IMR-90 (cell line): Measurements from ENCODE around the gene CTNND2. TPM values are rescaled to one million over a fixed set of nuclear protein-coding genes. Genes with fewer than 3 reads are reported as not detected.

Experiments used
- ATAC-seq: fragments of 200-7000 bp; cut with Tn5 transposase; 2 replicates; pipeline ENCODE4 v1.9.1; 2020; ENCODE audit warnings: low read depth, mild to moderate bottlenecking, moderate library complexity
- BruUV-seq: library from RNA; stranded (reverse); fragments of 400-500 nt; replicated peaks from 2 replicates; lab custom pipeline; 2021; lab: Mats Ljungman, UMichigan
- CTCF ChIA-PET: fragments of 300-600 bp; formaldehyde crosslinking; extraction: SDS; loops from one replicate; lab custom pipeline; 2021; ENCODE audit warnings: antibody characterized with exemption; lab: Yijun Ruan, JAX
- POLR2A ChIA-PET: fragments of 300-600 bp; sonication (Branson Sonifier 250); formaldehyde crosslinking; loops from one replicate; lab custom pipeline; 2022; ENCODE audit warnings: antibody characterized with exemption; ENCODE audit not compliant: unreplicated experiment; lab: Charles Lee
- DNase-seq: peaks from one replicate; pipeline ENCODE4 v3.0.0; 2013
- H2AFZ ChIP-seq: replicated peaks from 2 replicates; pipeline ENCODE3; 2013; ENCODE audit warnings: low read length, mild to moderate bottlenecking; ENCODE audit not compliant: poor library complexity
- H2AK5ac ChIP-seq: 2 replicates; pipeline ENCODE4 v1.6.1; 2013; ENCODE audit warnings: low read depth, low read length, inconsistent platforms
- H2AK9ac ChIP-seq: replicated peaks from 2 replicates; pipeline ENCODE3; 2013; ENCODE audit warnings: mild to moderate bottlenecking, low read depth, low read length, moderate library complexity; ENCODE audit not compliant: poor library complexity
- H2BK120ac ChIP-seq: 2 replicates; pipeline ENCODE4 v1.6.1; 2013; ENCODE audit warnings: low read depth, low read length, inconsistent platforms
- H2BK15ac ChIP-seq: 3 replicates; pipeline ENCODE4 v1.6.1; 2013; ENCODE audit warnings: low read depth, low read length, inconsistent platforms
- H2BK20ac ChIP-seq: 2 replicates; pipeline ENCODE4 v1.6.1; 2013; ENCODE audit warnings: low read depth, mild to moderate bottlenecking, inconsistent platforms, low read length, moderate library complexity
- H2BK5ac ChIP-seq: 2 replicates; pipeline ENCODE4 v1.6.1; 2013; ENCODE audit warnings: mild to moderate bottlenecking, low read depth, low read length, inconsistent platforms; ENCODE audit not compliant: poor library complexity, severe bottlenecking
- H3K14ac ChIP-seq: replicated peaks from 2 replicates; pipeline ENCODE4 v1.6.1; 2013; ENCODE audit warnings: low read depth, low read length, inconsistent platforms
- H3K18ac ChIP-seq: 2 replicates; pipeline ENCODE4 v1.6.1; 2013; ENCODE audit warnings: low read depth, low read length, control low read depth
- H3K23ac ChIP-seq: 2 replicates; pipeline ENCODE4 v1.6.1; 2013; ENCODE audit warnings: low read depth, low read length, inconsistent platforms
- H3K27ac ChIP-seq: 2 replicates; pipeline ENCODE4 v1.5.1; 2013; ENCODE audit warnings: mild to moderate bottlenecking, control low read depth, low read length; ENCODE audit not compliant: insufficient read depth
- H3K27me3 ChIP-seq: 2 replicates; pipeline ENCODE4 v1.6.1; 2013; ENCODE audit warnings: low read length; ENCODE audit not compliant: control insufficient read depth, insufficient read depth
- H3K36me3 ChIP-seq: 2 replicates; pipeline ENCODE4 v1.6.1; 2013; ENCODE audit warnings: low read length, mixed read lengths; ENCODE audit not compliant: control insufficient read depth, insufficient read depth
- H3K4ac ChIP-seq: 2 replicates; pipeline ENCODE4 v1.6.1; 2013; ENCODE audit warnings: low read depth, low read length, inconsistent platforms
- H3K4me1 ChIP-seq: 2 replicates; pipeline ENCODE4 v1.6.1; 2013; ENCODE audit warnings: low read length, mixed read lengths; ENCODE audit not compliant: control insufficient read depth, insufficient read depth
- H3K4me2 ChIP-seq: 2 replicates; pipeline ENCODE4 v1.6.1; 2013; ENCODE audit warnings: low read depth, mild to moderate bottlenecking, control low read depth, low read length, moderate library complexity
- H3K4me3 ChIP-seq: 2 replicates; pipeline ENCODE4 v1.5.1; 2013; ENCODE audit warnings: low read depth, mild to moderate bottlenecking, control low read depth, low read length, moderate library complexity; ENCODE audit not compliant: insufficient read depth
- H3K56ac ChIP-seq: 2 replicates; pipeline ENCODE4 v1.6.1; 2013; ENCODE audit warnings: low read length, inconsistent platforms; ENCODE audit not compliant: insufficient read depth; ENCODE audit errors: extremely low read depth
- H3K79me1 ChIP-seq, 2 experiments: 2 replicates each; pipeline ENCODE4 v1.6.1; 2013; ENCODE audit warnings: low read length in 2 of 2, inconsistent platforms in 1 of 2, low read depth in 1 of 2
- H3K9ac ChIP-seq: 2 replicates; pipeline ENCODE4 v1.6.1; 2013; ENCODE audit warnings: low read depth, low read length, control low read depth
- H3K9me1 ChIP-seq: 2 replicates; pipeline ENCODE4 v1.6.1; 2013; ENCODE audit warnings: low read length, inconsistent platforms; ENCODE audit not compliant: insufficient read depth
- H3K9me3 ChIP-seq: 2 replicates; pipeline ENCODE4 v1.6.1; 2013; ENCODE audit warnings: low read length; ENCODE audit not compliant: control insufficient read depth, insufficient read depth
- H4K20me1 ChIP-seq: 2 replicates; pipeline ENCODE4 v1.6.1; 2013; ENCODE audit warnings: low read length, inconsistent platforms; ENCODE audit not compliant: insufficient read depth
- H4K5ac ChIP-seq: 2 replicates; pipeline ENCODE4 v1.6.1; 2013; ENCODE audit warnings: mild to moderate bottlenecking, low read depth, low read length, control low read depth
- H4K8ac ChIP-seq, 2 experiments: 2 replicates each; pipeline ENCODE4 v1.6.1; 2013; ENCODE audit warnings: low read depth in 2 of 2, low read length in 2 of 2, control low read depth in 1 of 2, inconsistent platforms in 1 of 2
- H4K91ac ChIP-seq: 2 replicates; pipeline ENCODE4 v1.6.1; 2013; ENCODE audit warnings: low read depth, low read length, inconsistent platforms; ENCODE audit not compliant: insufficient read depth
- CHD1 ChIP-seq: IDR thresholded peaks from 2 replicates; pipeline ENCODE4 v1.6.1; 2012; ENCODE audit warnings: low read depth, low read length, improper control_type of control experiment
- FOS ChIP-seq: fragments of 150-350 bp; IDR thresholded peaks from 2 replicates; pipeline ENCODE4 v1.6.1; 2016; ENCODE audit warnings: low read depth, low read length
- MXI1 ChIP-seq: IDR thresholded peaks from 2 replicates; pipeline ENCODE4 v1.6.1; 2012; ENCODE audit warnings: low read depth, mild to moderate bottlenecking, low read length, moderate library complexity, borderline replicate concordance
- POLR2A ChIP-seq: IDR thresholded peaks from 2 replicates; pipeline ENCODE4 v1.6.1; 2012; ENCODE audit warnings: mild to moderate bottlenecking, low read depth, low read length
- WGBS, 2 experiments: methylation state at CpG; one replicate each; pipeline versions ENCODE4 v1.1.5 to v1.1.7; 2013; ENCODE audit warnings: missing lambda C conversion rate in 2 of 2; ENCODE audit not compliant: insufficient read length in 1 of 2; ENCODE audit errors: extremely low coverage in 2 of 2; 5-methylcytosine and 5-hydroxymethylcytosine counted together
- dilution Hi-C: fragments of 300-500 bp; cut with HindIII; formaldehyde crosslinking; loops from one replicate; pipeline ENCODE4 v1.14.3; 2018; ENCODE audit warnings: low sequenced_read_pairs; ENCODE audit not compliant: unreplicated experiment
- in situ Hi-C: fragments of 300-500 bp; cut with MboI; formaldehyde crosslinking; loops from 3 replicates; pipeline ENCODE4 v1.14.3; 2019; ENCODE audit warnings: low sequenced_read_pairs, inconsistent platforms, mixed read lengths
- intact Hi-C: fragments of 100-400 bp; cut with micrococcal nuclease; formaldehyde crosslinking; loops from 2 replicates; pipeline ENCODE4 v1.10.0; 2022
- polyA plus RNA-seq, 3 experiments: library from polyadenylated mRNA; depleted of rRNA; stranded (reverse); fragments of >200 nt; gene quantifications; 2 replicates each; pipeline ENCODE4 v1.2.3, GENCODE V29; 2012; ENCODE audit warnings: low replicate concordance in 1 of 3
- total RNA-seq: library from RNA; depleted of rRNA; stranded (reverse); fragments of >200 nt; gene quantifications from 2 replicates; pipeline ENCODE4 v1.2.3, GENCODE V29; 2012
- TF ChIP-seq, protein P1 (sequence below): conservative IDR thresholded peaks from 2 replicates; pipeline ENCODE4 v1.5.1; 2012; ENCODE audit warnings: mild to moderate bottlenecking, low read depth, low read length, improper control_type of control experiment

Gene CTNND2
- total and polyA plus RNA-seq, 2 of the 4 experiments (the other 2 are of a cell fraction) = not detected

GRCh38 chr5:11385901-11386293, 518.3 kb downstream of the CTNND2 start:
- Histone ChIP-seq H3K9ac (no peak overlapping the region), H3K14ac (no peak overlapping the region), H3K56ac (no peak overlapping the region), H4K8ac (no peak overlapping the region), H3K18ac (no peak overlapping the region), H3K9me1 (no peaks in the 10 kb centered on the region), H2BK120ac (no peak overlapping the region), H3K23ac (no peak overlapping the region), H2AK9ac (no peak overlapping the region), H3K27ac (no peak overlapping the region), H4K20me1 (no peaks in the 10 kb centered on the region), H4K5ac (no peak overlapping the region), H3K4me2 (no peak overlapping the region), H3K4me1 (no peaks in the 10 kb centered on the region), H4K91ac (no peak overlapping the region), H2AK5ac (no peak overlapping the region), H3K4me3 (no peak overlapping the region), H2BK5ac (no peak overlapping the region), H2AFZ (no peak overlapping the region), H2BK15ac (no peak overlapping the region), H3K4ac (no peak overlapping the region), H3K9me3 (no peaks in the 10 kb centered on the region), H2BK20ac (no peak overlapping the region), H3K27me3 (peaks cover 9% of the 10 kb centered on the region), H3K36me3 (no peaks in the 10 kb centered on the region), H3K79me1 (no peaks in the 10 kb centered on the region)
- in situ Hi-C loops = no loop called here
- intact Hi-C loops = no loop called here
- POLR2A ChIA-PET = no interaction called here
- DNase-seq (no peak), ATAC-seq (no peak)
- no CpG with 5 or more reads among the region's 3 CpGs for WGBS, 2 experiments
- no peak for TF ChIP-seq MXI1
- TF ChIP-seq, protein P1, sequence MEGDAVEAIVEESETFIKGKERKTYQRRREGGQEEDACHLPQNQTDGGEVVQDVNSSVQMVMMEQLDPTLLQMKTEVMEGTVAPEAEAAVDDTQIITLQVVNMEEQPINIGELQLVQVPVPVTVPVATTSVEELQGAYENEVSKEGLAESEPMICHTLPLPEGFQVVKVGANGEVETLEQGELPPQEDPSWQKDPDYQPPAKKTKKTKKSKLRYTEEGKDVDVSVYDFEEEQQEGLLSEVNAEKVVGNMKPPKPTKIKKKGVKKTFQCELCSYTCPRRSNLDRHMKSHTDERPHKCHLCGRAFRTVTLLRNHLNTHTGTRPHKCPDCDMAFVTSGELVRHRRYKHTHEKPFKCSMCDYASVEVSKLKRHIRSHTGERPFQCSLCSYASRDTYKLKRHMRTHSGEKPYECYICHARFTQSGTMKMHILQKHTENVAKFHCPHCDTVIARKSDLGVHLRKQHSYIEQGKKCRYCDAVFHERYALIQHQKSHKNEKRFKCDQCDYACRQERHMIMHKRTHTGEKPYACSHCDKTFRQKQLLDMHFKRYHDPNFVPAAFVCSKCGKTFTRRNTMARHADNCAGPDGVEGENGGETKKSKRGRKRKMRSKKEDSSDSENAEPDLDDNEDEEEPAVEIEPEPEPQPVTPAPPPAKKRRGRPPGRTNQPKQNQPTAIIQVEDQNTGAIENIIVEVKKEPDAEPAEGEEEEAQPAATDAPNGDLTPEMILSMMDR = no peak
- no peak for TF ChIP-seq FOS
- no peak for TF ChIP-seq CHD1
- TF ChIP-seq POLR2A = no peak
- dilution Hi-C loops = no loop called here
- BruUV-seq = no TSS peak
- CTCF ChIA-PET = no interaction called here
